ENCODE measurements around the gene CELF6. TPM values are rescaled to one million over a fixed set of nuclear protein-coding genes. Genes with fewer than 3 reads are reported as not detected.
A peak's percentile ranks its signal among the peaks of the same experiment; 100 is the strongest.

The CELF6 gene
- total and polyA plus RNA-seq, 2 experiments from 2014 or later, result 0.40 to 2.4 TPM

GRCh38 chr15:72313881-72314280 lies 6.1 kb downstream of the CELF6 start:
- no peak for DNase-seq (ENCODE audit: low spot score)
- no peaks in the 10 kb centered on the region for H3K36me3 ChIP-seq (replicated peaks; ENCODE audit: insufficient read depth, low read depth)
- H3K4me1 ChIP-seq (ENCODE audit: insufficient read depth), result no peaks in the 10 kb centered on the region
- H3K4me3 ChIP-seq, result no peak overlapping the region
- peaks cover 3% of the 10 kb centered on the region for H3K27me3 ChIP-seq
- H3K27ac ChIP-seq, result no peak overlapping the region
- no peak overlapping the region for H2AFZ ChIP-seq
- no peaks in the 10 kb centered on the region for H3K79me2 ChIP-seq
- TF ChIP-seq EZH2phosphoT487 (IDR thresholded peaks at IDR 0.05; ENCODE audit: low read depth, severe bottlenecking, unreplicated experiment) (no peak), EZH2 (IDR thresholded peaks at IDR 0.05; ENCODE audit: borderline replicate concordance) (no peak)
- TF ChIP-seq, protein P1, sequence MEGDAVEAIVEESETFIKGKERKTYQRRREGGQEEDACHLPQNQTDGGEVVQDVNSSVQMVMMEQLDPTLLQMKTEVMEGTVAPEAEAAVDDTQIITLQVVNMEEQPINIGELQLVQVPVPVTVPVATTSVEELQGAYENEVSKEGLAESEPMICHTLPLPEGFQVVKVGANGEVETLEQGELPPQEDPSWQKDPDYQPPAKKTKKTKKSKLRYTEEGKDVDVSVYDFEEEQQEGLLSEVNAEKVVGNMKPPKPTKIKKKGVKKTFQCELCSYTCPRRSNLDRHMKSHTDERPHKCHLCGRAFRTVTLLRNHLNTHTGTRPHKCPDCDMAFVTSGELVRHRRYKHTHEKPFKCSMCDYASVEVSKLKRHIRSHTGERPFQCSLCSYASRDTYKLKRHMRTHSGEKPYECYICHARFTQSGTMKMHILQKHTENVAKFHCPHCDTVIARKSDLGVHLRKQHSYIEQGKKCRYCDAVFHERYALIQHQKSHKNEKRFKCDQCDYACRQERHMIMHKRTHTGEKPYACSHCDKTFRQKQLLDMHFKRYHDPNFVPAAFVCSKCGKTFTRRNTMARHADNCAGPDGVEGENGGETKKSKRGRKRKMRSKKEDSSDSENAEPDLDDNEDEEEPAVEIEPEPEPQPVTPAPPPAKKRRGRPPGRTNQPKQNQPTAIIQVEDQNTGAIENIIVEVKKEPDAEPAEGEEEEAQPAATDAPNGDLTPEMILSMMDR (IDR thresholded peaks at IDR 0.05; ENCODE audit: poor library complexity), result no peak
- no peaks in the 10 kb centered on the region for H3K9me3 ChIP-seq (ENCODE audit: low read depth)
- no peaks in the 10 kb centered on the region for H3K9me2 ChIP-seq (replicated peaks; ENCODE audit: insufficient read depth)
- 85% methylated on average over 2 of the region's 2 CpGs for WGBS (ENCODE audit: low lambda C conversion rate, missing lambda C conversion rate)
- H3K4me2 ChIP-seq, result no peak overlapping the region
- H4K20me1 ChIP-seq (ENCODE audit: insufficient read depth, poor library complexity, severe bottlenecking), result no peaks in the 10 kb centered on the region

DNA sequence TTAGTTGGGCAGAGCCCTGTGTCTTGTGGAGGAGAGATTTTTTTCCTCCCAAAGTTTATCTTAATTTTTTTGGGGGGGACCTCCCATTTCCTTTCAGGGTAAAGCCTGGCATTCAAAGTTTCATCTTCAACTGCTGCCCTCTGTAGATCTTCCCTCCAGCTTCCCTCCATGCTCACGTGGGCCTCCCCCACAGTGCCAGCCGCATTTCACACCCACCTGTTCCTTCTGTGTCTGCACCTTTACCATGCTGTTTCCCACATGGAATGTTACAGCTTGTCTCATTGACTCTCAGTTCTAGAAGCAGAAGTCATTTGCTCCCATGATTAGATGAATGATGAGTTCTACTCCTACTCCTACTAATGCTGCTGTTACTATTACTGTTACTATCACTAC lies 6.5 kb downstream of the CELF6 start:
- 66% methylated on average over 2 of the region's 2 CpGs for WGBS (ENCODE audit: low lambda C conversion rate, missing lambda C conversion rate)
- no peak overlapping the region for H3K27ac ChIP-seq
- H4K20me1 ChIP-seq (ENCODE audit: insufficient read depth, poor library complexity, severe bottlenecking), result no peaks in the 10 kb centered on the region
- no peak overlapping the region for H3K4me2 ChIP-seq
- no peaks in the 10 kb centered on the region for H3K36me3 ChIP-seq (replicated peaks; ENCODE audit: insufficient read depth, low read depth)
- no peaks in the 10 kb centered on the region for H3K9me2 ChIP-seq (replicated peaks; ENCODE audit: insufficient read depth)
- DNase-seq (ENCODE audit: low spot score), result no peak
- peaks cover 3% of the 10 kb centered on the region for H3K27me3 ChIP-seq
- no peaks in the 10 kb centered on the region for H3K4me1 ChIP-seq (ENCODE audit: insufficient read depth)
- H3K4me3 ChIP-seq, result no peak overlapping the region
- H3K9me3 ChIP-seq (ENCODE audit: low read depth), result no peaks in the 10 kb centered on the region
- TF ChIP-seq, protein P1 (IDR thresholded peaks at IDR 0.05; ENCODE audit: poor library complexity), result no peak
- no peaks in the 10 kb centered on the region for H3K79me2 ChIP-seq
- no peak overlapping the region for H2AFZ ChIP-seq

- DNase-seq (ENCODE audit: low spot score), result peak; percentile 74
- 53% methylated on average over 2 of the region's 2 CpGs for WGBS (ENCODE audit: low lambda C conversion rate, missing lambda C conversion rate)
- no peak overlapping the region for H2AFZ ChIP-seq
Measured at GRCh38 chr15:72312605-72313447, 7.1 kb downstream of the CELF6 start.

More at GRCh38 chr15:72312605-72313447, 7.1 kb downstream of the CELF6 start:
- no peak overlapping the region for H3K4me2 ChIP-seq
- peaks cover 3% of the 10 kb centered on the region for H3K27me3 ChIP-seq
- TF ChIP-seq, protein P1 (IDR thresholded peaks at IDR 0.05; ENCODE audit: poor library complexity), result peak; percentile 67
- no peak for TF ChIP-seq EZH2 (IDR thresholded peaks at IDR 0.05; ENCODE audit: borderline replicate concordance)
- no peaks in the 10 kb centered on the region for H3K9me3 ChIP-seq (ENCODE audit: low read depth)
- no peaks in the 10 kb centered on the region for H3K4me1 ChIP-seq (ENCODE audit: insufficient read depth)
- no peak overlapping the region for H3K4me3 ChIP-seq
- H3K27ac ChIP-seq, result no peak overlapping the region
- H4K20me1 ChIP-seq (ENCODE audit: insufficient read depth, poor library complexity, severe bottlenecking), result no peaks in the 10 kb centered on the region
- no peaks in the 10 kb centered on the region for H3K36me3 ChIP-seq (replicated peaks; ENCODE audit: insufficient read depth, low read depth)
- H3K9me2 ChIP-seq (replicated peaks; ENCODE audit: insufficient read depth), result no peaks in the 10 kb centered on the region
- no peaks in the 10 kb centered on the region for H3K79me2 ChIP-seq
